ENCODE data around the gene MAPK4.
"Not testable (repeated sequence)": the region's sequence is repeated elsewhere in the genome, so short reads cannot be mapped to it uniquely, and the experiment has no call there.

DNA sequence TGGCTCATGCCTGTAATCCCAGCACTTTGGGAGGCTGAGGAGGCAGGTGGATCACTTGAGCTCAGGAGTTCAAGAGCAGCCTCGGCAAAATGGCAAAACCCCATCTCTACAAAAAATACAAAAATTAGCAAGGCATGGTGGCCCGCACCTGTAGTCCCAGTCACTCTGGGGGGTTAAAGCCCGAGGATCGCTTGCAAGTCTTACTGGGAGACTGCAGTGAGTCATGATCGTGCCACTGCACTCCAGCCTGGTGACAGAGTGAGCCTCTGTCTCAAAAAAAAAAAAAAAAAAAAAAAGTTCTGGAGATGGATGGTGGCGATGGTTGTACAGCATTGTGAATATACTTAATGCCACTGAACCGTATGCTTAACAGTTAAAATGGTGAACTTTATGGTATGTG, 147.4 kb downstream of the MAPK4 start:
- not testable (repeated sequence) for TF ChIP-seq POLR2AphosphoS5 (IDR thresholded peaks at IDR 0.05)
- TF ChIP-seq, protein P1, sequence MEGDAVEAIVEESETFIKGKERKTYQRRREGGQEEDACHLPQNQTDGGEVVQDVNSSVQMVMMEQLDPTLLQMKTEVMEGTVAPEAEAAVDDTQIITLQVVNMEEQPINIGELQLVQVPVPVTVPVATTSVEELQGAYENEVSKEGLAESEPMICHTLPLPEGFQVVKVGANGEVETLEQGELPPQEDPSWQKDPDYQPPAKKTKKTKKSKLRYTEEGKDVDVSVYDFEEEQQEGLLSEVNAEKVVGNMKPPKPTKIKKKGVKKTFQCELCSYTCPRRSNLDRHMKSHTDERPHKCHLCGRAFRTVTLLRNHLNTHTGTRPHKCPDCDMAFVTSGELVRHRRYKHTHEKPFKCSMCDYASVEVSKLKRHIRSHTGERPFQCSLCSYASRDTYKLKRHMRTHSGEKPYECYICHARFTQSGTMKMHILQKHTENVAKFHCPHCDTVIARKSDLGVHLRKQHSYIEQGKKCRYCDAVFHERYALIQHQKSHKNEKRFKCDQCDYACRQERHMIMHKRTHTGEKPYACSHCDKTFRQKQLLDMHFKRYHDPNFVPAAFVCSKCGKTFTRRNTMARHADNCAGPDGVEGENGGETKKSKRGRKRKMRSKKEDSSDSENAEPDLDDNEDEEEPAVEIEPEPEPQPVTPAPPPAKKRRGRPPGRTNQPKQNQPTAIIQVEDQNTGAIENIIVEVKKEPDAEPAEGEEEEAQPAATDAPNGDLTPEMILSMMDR (IDR thresholded peaks at IDR 0.05), result not testable (repeated sequence)

All from sigmoid colon (tissue), 4 donors.